GOT3 (cell line): Measurements from ENCODE around the gene BCDIN3D.

Experiments used
- DNase-seq: peaks from one replicate; lab custom pipeline; 2025; ENCODE audit warnings: mixed read lengths; lab: John Stamatoyannopoulos, UW

The BCDIN3D gene

GRCh38 chr12:49796606-49797448 is 46.1 kb downstream of the BCDIN3D start:
- no peak for DNase-seq

GRCh38 chr12:49796155-49796554 is 46.8 kb downstream of the BCDIN3D start:
- DNase-seq: no peak

GRCh38 chr12:49795654-49796105 is 47.2 kb downstream of the BCDIN3D start:
- DNase-seq: no peak

GRCh38 chr12:49794811-49795653 is 47.9 kb downstream of the BCDIN3D start:
- no peak for DNase-seq

- DNase-seq: no peak
Observed at GRCh38 chr12:49794021-49794420, 48.9 kb downstream of the BCDIN3D start.

- no peak for DNase-seq
Observed at GRCh38 chr12:49793620-49794019, 49.3 kb downstream of the BCDIN3D start.

- DNase-seq: no peak
Observed at GRCh38 chr12:49792976-49793580, 49.8 kb downstream of the BCDIN3D start.

- no peak for DNase-seq
Observed at GRCh38 chr12:49792181-49792970, 50.5 kb downstream of the BCDIN3D start.

GRCh38 chr12:49791700-49792099 is 51.2 kb downstream of the BCDIN3D start:
- DNase-seq: no peak

- DNase-seq: no peak
Observed at GRCh38 chr12:49790741-49791555, 52.0 kb downstream of the BCDIN3D start.

- no peak for DNase-seq
Observed at GRCh38 chr12:49789992-49790391, 52.9 kb downstream of the BCDIN3D start.

- no peak for DNase-seq
Observed at GRCh38 chr12:49787672-49788071, 55.2 kb downstream of the BCDIN3D start.
